ENCODE results near the gene DENND1B.
"Not testable (repeated sequence)": the region's sequence is repeated elsewhere in the genome, so short reads cannot be mapped to it uniquely, and the experiment has no call there.

DENND1B gene

DNA sequence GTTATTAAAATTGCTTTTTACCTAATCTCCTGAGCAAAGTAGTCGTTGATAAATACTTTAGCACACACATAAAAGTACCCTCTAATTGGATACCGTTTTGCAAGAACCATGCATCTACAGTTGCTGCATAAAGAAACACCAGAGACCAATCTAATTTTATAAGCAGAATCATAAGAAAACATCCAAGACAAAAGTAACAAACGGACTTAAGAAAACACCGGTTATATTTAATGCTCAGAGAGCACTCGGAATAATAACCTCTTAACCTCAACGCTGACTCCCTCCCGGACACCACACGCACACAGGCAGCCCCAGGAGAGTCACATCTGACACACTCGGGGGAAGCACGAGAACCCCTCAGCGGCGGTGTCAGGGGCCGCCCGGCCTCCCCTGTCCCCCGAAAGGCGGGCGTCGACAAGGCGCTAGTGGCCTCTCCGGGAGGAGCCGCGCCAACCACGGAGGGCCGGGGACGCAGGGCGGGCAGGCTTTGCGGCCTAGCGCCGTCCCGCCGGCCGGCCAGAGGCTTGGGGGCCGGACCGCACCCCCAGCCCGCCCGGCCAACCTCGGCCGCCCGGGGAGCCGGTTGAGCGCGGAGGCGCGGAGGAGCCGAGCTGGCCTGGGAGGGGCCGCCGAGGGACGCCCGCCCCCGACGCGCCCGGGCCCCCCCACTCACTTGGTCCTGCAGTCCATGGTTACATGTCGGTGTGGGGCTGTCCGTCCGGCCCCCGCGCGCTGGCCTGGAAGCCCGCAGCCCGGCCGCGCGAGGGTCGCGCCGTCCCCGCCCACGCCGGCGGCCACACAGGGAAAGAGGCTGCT is 606 bp downstream of the DENND1B start:
- H3K9me3 Mint-ChIP-seq = no peaks in the 10 kb centered on the region
- H3K27me3 Mint-ChIP-seq = no peaks in the 10 kb centered on the region
- peak overlapping the region; percentile 95 for H3K27ac Mint-ChIP-seq
- peak; percentile 46 to 59 for DNase-seq (ENCODE audit: low spot score in 2 of 2)
- peaks cover 2% of the 10 kb centered on the region for H3K36me3 Mint-ChIP-seq
- H3K4me3 Mint-ChIP-seq = peak overlapping the region; percentile 89
- peak; percentile 54 for ATAC-seq (ENCODE audit: low read depth)
- peaks cover 41% of the 10 kb centered on the region for H3K4me1 Mint-ChIP-seq

DNA sequence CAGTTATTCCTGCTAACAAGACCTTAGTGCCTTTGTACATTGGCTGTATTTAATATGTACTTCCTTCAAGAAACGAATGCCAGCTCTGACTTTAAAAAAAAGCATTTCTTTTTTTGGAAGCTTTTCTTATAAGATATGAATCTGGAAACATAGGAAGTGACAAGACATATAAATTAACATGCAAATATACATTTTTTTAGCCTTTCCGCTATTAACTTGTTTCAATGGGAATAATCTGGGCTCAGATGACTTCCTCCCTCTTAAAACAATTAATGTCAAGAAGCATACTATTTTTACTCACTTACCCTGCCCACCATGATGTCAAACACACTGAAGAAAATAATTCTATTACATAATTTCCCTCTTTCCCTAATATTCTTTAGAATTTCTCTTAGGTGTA is 1.4 kb downstream of the DENND1B start:
- H3K4me3 Mint-ChIP-seq = peak overlapping the region; percentile 89
- no peak overlapping the region for H3K27ac Mint-ChIP-seq
- H3K27me3 Mint-ChIP-seq = no peaks in the 10 kb centered on the region
- H3K9me3 Mint-ChIP-seq = no peaks in the 10 kb centered on the region
- H3K36me3 Mint-ChIP-seq = peaks cover 2% of the 10 kb centered on the region
- ATAC-seq (ENCODE audit: low read depth) (no peak), DNase-seq (ENCODE audit: low spot score in 2 of 2) (no peak)
- peaks cover 35% of the 10 kb centered on the region for H3K4me1 Mint-ChIP-seq

DNA sequence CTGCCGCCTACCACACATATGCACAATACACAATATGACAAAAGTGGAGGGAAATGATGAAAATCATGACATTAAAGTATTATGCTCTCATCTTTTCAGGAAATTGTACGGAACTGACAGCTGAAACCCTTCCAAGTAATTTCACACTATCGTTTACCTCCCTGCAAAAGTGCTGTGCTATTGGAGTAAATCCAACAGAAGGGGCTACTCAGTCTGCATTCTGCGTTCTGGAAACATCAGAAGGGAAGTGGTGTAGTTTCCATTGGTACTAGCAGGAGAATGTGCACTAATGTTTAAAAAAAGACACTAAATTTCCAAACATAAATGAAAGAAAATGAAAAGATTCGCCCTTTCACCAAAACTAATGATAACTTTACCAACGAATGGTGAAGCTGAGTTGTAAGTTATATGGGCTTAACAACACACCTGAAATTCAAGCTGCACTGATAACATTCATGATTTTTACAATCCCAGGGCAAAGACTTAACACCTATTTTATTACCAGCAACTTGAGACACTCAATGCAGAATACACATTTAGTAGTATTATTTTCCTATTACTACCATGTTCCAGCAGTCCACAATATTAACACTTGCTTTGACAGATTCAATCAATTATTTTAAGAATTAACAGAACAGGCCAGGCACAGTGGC is 3.2 kb downstream of the DENND1B start:
- no peak overlapping the region for H3K4me3 Mint-ChIP-seq
- H3K27ac Mint-ChIP-seq = no peak overlapping the region

DNA sequence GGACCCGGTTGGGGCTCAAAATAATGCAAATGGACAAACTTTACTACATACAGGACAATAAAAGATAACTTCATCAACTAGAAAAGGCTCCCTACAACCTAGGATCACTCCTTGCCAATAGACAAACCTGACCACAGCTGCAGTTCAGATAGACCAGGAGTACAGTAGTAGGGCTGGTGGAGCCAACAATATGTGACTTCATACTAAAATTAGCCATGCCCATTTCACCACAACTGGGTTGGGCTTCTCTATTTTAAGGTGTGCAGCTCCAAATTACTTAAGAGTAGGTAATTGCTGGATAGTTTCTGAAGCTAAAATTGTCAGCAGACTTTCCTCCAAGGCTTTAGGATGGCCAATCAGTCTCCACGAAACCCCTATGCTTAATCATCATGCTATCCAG is 3.9 kb downstream of the DENND1B start:
- Mint-ChIP-seq H3K4me1 (peaks cover 33% of the 10 kb centered on the region), H3K4me3 (no peak overlapping the region), H3K36me3 (peaks cover 9% of the 10 kb centered on the region), H3K27ac (no peak overlapping the region), H3K9me3 (no peaks in the 10 kb centered on the region), H3K27me3 (no peaks in the 10 kb centered on the region)
- no peak for DNase-seq (ENCODE audit: low spot score in 2 of 2)
- ATAC-seq (ENCODE audit: low read depth) = no peak

More for the DNA sequence above, 3.2 kb downstream of the DENND1B start:
- H3K4me1 Mint-ChIP-seq = peaks cover 37% of the 10 kb centered on the region
- H3K27me3 Mint-ChIP-seq = no peaks in the 10 kb centered on the region
- DNase-seq (ENCODE audit: low spot score in 2 of 2) (no peak), ATAC-seq (ENCODE audit: low read depth) (no peak)
- H3K9me3 Mint-ChIP-seq = no peaks in the 10 kb centered on the region
- peaks cover 9% of the 10 kb centered on the region for H3K36me3 Mint-ChIP-seq

DNA sequence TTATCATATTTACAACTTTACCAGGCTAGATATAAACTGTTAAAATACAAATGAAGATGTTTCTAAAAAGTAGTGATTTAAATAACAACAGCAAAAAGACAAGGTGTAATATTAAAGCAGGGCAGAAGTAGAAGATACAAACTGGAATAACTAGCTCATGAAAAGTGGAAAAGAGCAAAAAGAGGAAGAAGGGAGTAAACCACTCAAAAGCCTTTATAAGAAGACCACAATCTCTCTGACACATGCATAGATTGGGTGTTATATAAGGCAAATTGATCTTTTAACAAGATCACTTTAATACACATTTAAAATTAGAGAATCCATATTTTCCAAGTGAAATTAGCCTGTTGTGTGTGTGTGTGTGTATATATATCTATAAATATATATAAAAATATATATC is 5.0 kb downstream of the DENND1B start:
- Mint-ChIP-seq H3K36me3 (peaks cover 9% of the 10 kb centered on the region), H3K9me3 (no peaks in the 10 kb centered on the region), H3K4me3 (no peak overlapping the region), H3K27me3 (no peaks in the 10 kb centered on the region), H3K27ac (peak overlapping the region; percentile 18), H3K4me1 (peaks cover 27% of the 10 kb centered on the region)
- no peak for ATAC-seq (ENCODE audit: low read depth)
- no peak for DNase-seq (ENCODE audit: low spot score in 2 of 2)

DNA sequence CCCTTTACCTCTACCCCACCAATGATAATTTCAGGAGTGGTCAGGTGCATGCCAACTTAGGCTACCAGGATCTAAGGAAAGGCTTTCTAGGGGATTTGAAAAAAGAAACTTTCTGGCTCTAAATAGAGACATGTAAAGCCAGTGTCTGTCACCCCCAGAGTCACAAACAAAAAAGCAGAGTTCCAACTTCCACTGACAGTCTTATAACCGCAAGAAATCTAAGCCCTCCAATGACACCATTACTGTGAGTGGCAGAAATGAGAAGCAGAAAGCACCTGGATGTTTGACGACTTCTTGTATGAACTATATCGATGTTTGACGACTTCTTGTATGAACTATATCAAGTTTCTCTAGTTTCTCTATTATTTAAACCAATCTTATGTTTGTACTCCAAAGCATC is 6.0 kb downstream of the DENND1B start:
- DNase-seq (ENCODE audit: low spot score in 2 of 2) (no peak), ATAC-seq (ENCODE audit: low read depth) (no peak)
- peaks cover 9% of the 10 kb centered on the region for H3K36me3 Mint-ChIP-seq
- peaks cover 26% of the 10 kb centered on the region for H3K4me1 Mint-ChIP-seq
- H3K4me3 Mint-ChIP-seq = no peak overlapping the region
- no peak overlapping the region for H3K27ac Mint-ChIP-seq
- H3K27me3 Mint-ChIP-seq = no peaks in the 10 kb centered on the region
- H3K9me3 Mint-ChIP-seq = no peaks in the 10 kb centered on the region

DNA sequence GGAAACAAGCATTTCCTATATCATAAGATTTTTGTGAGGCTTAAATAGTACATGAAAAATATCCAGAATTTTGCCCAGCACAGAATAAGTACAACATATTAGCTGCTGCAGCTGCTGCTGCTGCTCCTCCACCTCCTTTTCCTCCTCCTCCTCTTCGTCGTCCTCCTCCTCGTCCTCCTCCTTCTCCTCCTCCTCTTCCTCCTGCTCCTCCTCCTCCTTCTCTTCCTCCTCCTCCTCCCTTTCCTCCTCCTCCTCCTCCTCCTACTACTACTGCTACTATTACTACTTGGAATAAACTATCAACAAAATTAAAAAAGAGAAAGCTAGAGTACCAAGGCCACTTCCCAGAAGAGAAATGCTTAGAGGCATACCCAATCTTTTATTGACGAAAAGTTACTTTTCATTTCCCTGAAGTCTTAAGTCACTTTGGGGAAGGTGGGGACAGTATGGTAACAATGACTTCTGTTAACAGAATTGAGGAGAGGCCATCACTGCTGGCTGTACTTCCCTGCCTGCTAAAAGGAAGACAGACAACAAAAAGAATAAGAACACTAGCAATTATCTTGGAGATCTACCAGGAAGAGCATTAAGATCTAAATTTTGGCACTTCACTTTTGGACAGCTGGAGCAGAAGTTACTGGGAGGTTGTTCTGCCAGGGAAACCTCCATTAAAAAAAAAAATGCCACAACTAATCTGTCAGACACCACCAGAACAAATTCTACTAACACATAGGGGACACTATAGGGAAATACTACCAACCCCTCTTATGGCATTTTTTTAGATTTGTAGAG is 7.1 kb downstream of the DENND1B start:
- DNase-seq (ENCODE audit: low spot score in 2 of 2) (no peak), ATAC-seq (ENCODE audit: low read depth) (no peak)
- Mint-ChIP-seq H3K9me3 (no peaks in the 10 kb centered on the region), H3K4me1 (peaks cover 22% of the 10 kb centered on the region), H3K27ac (peak overlapping the region; percentile 28), H3K4me3 (no peak overlapping the region), H3K36me3 (peaks cover 11% of the 10 kb centered on the region), H3K27me3 (no peaks in the 10 kb centered on the region)

DNA sequence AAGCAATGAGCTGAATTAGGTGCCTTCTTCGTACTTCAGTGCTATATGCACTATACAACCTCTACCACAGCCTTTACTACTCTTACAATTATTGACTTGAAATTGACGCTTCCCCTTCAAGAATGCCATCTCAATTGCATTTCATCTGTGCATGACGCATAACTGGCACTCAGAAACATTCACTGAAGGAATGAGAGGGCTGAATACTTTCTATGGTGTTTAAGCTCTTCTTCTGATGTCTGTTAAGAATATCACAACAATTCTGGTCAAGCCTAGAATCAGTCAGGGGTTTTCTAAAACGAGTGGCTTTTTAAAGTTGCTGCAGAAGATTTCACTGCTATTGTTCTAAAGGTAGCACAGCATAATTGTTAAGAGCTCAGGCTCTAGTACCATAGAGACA is 11.5 kb downstream of the DENND1B start:
- Mint-ChIP-seq H3K9me3 (peaks cover 2% of the 10 kb centered on the region), H3K36me3 (peaks cover 10% of the 10 kb centered on the region), H3K4me3 (no peak overlapping the region), H3K27me3 (no peaks in the 10 kb centered on the region), H3K4me1 (peaks cover 15% of the 10 kb centered on the region), H3K27ac (peak overlapping the region; percentile 2)
- DNase-seq (ENCODE audit: low spot score in 2 of 2) (no peak), ATAC-seq (ENCODE audit: low read depth) (no peak)

DNA sequence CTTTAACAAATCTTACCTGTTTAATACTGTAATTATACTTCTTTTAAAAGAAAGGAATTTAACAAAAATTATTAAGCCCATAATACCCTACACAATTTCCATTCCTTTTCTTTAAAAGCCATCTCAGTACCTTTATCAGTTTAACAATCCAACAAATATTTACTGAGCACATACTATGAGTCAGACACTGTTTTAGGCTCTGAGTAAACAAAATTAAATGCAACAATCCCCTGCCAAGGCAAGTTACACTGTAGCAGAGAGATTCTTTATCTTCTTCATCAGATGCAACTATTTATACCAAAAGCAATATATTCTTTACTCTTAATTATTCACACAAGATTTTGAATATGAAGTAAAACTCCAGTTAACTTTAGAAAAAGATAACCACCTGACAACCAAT is 12.0 kb downstream of the DENND1B start:
- Mint-ChIP-seq H3K36me3 (peaks cover 7% of the 10 kb centered on the region), H3K9me3 (peaks cover 2% of the 10 kb centered on the region), H3K4me1 (peaks cover 13% of the 10 kb centered on the region), H3K27ac (peak overlapping the region; percentile 2), H3K4me3 (no peak overlapping the region), H3K27me3 (no peaks in the 10 kb centered on the region)
- ATAC-seq (ENCODE audit: low read depth) (no peak), DNase-seq (ENCODE audit: low spot score in 2 of 2) (no peak)

DNA sequence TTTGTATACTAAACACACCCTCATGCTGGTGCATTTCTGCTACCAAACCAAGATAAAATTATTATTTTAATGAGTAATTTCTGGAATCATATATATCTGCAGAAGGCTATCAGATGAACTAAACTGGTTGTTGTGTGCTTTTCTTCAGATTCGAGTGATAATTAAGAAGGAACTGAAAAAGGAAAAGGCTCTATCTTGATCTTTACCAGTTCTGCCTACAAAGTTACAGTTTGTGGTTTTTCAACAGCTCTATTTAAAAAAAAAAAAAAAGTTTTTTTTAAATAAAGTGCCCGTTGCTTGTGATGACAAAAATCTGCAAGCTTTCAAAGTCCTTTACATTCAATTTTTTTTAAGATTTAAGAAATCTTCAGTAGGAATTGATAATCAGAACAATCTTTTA is 13.6 kb downstream of the DENND1B start:
- Mint-ChIP-seq H3K27ac (no peak overlapping the region), H3K36me3 (peaks cover 3% of the 10 kb centered on the region), H3K27me3 (no peaks in the 10 kb centered on the region), H3K4me3 (no peak overlapping the region), H3K9me3 (peaks cover 2% of the 10 kb centered on the region), H3K4me1 (peaks cover 13% of the 10 kb centered on the region)
- DNase-seq (ENCODE audit: low spot score in 2 of 2) (no peak), ATAC-seq (ENCODE audit: low read depth) (peak; percentile 73)

DNA sequence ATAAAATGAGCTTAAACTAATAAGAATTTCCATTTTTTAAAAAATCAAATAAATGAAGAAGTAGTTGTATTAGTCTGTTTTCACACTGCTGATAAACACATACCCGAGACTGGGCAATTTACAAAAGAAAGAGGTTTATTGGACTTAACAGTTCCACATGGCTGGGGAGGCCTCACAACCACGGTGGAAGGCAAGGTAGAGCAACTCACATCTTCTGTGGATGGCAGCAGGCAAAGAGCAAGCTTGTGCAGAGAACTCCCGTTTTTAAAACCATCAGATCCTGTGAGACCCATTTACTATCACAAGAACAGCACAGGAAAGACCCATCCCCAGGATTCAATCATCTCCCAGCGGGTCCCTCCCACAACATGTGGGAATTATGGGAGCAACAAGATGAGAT is 19.7 kb downstream of the DENND1B start:
- not testable (repeated sequence) for H3K9me3 Mint-ChIP-seq; DNase-seq (ENCODE audit: low spot score in 2 of 2); H3K4me3 Mint-ChIP-seq; ATAC-seq (ENCODE audit: low read depth); H3K27ac Mint-ChIP-seq; H3K27me3 Mint-ChIP-seq
- H3K36me3 Mint-ChIP-seq = peaks cover 15% of the 10 kb centered on the region
- H3K4me1 Mint-ChIP-seq = peaks cover 13% of the 10 kb centered on the region

DNA sequence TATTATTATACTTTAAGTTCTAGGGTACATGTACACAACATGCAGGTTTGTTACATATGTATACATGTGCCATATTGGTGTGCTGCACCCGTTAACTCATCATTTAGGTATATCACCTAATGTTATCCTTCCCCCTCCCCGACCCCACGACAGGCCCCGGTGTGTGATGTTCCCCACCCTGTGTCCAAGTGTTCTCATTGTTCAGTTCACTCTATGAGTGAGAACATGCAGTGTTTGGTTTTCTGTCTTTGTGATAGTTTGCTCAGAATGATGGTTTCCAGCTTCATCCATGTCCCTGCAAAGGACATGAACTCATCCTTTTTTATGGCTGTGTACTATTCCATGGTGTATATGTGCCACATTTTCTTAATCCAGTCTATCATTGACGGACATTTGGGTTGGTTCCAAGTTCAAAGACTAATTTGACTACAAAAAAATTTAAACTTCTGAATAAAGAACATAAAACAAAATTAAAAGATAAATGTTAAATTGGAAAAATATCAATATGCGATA is 22.6 kb downstream of the DENND1B start:
- Mint-ChIP-seq H3K4me1 (peaks cover 26% of the 10 kb centered on the region), H3K36me3 (peaks cover 21% of the 10 kb centered on the region)
- not testable (repeated sequence) for H3K4me3 Mint-ChIP-seq; H3K27ac Mint-ChIP-seq; H3K27me3 Mint-ChIP-seq; DNase-seq (ENCODE audit: low spot score in 2 of 2); H3K9me3 Mint-ChIP-seq; ATAC-seq (ENCODE audit: low read depth)

DNA sequence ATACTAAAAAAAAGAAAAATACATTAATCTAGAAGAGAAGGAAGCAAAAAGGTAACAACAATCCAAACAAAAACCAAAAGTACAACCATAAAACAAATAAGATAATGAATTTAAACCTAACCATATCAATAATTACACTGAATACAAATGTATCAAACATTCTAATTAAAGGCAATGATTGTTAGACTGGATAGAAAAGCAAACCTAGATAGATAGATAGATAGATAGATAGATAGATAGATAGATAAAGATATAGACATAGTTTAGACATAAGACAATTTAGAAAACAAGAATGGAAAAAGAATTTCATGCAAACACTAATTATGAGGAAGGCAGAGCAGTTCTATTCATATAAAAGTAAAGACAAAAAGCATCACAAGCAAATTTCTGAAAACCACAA is 24.9 kb downstream of the DENND1B start:
- no peak for DNase-seq (ENCODE audit: low spot score in 2 of 2)
- no peak for ATAC-seq (ENCODE audit: low read depth)
- H3K9me3 Mint-ChIP-seq = no peaks in the 10 kb centered on the region
- no peaks in the 10 kb centered on the region for H3K27me3 Mint-ChIP-seq
- H3K36me3 Mint-ChIP-seq = peaks cover 26% of the 10 kb centered on the region
- H3K27ac Mint-ChIP-seq = no peak overlapping the region
- peaks cover 29% of the 10 kb centered on the region for H3K4me1 Mint-ChIP-seq
- no peak overlapping the region for H3K4me3 Mint-ChIP-seq

DNA sequence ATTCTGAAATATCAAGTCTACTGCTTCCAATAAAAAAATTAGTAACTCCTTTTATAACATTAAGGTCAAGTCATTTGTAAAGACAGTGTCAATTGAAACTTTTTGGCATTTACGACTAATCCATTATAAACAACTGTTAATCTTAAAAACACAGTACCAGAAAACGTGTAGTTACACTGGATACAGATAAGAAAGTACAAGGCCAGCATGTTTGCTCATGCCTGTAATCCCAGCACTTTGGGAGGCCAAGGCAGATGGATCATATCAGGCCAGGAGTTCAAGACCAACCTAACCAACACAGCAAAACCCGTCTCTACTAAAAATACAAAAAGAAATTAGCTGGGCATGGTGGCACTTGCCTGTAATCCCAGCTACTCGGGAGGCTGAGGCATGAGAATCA is 29.4 kb downstream of the DENND1B start:
- no peaks in the 10 kb centered on the region for H3K27me3 Mint-ChIP-seq
- no peak overlapping the region for H3K4me3 Mint-ChIP-seq
- no peak for ATAC-seq (ENCODE audit: low read depth)
- H3K9me3 Mint-ChIP-seq = no peaks in the 10 kb centered on the region
- peaks cover 48% of the 10 kb centered on the region for H3K4me1 Mint-ChIP-seq
- DNase-seq (ENCODE audit: low spot score in 2 of 2) = no peak
- peaks cover 18% of the 10 kb centered on the region for H3K36me3 Mint-ChIP-seq
- H3K27ac Mint-ChIP-seq = no peak overlapping the region

Measured in memory B cell (primary cell).